ENCODE results near the gene LGALS3BP.

The LGALS3BP gene

GRCh38 chr17:78981010-78981888 lies 1.5 kb upstream of the LGALS3BP start:
- no peak for DNase-seq

GRCh38 chr17:78980624-78980972 lies 875 bp upstream of the LGALS3BP start:
- no peak for DNase-seq

GRCh38 chr17:78977997-78978973 lies 1.4 kb downstream of the LGALS3BP start:
- DNase-seq = no peak

GRCh38 chr17:78977681-78977943 lies 2.1 kb downstream of the LGALS3BP start:
- no peak for DNase-seq

GRCh38 chr17:78976907-78977680 lies 2.6 kb downstream of the LGALS3BP start:
- DNase-seq = no peak

GRCh38 chr17:78974635-78975591 lies 4.8 kb downstream of the LGALS3BP start:
- no peak for DNase-seq

- DNase-seq = no peak
Measured at GRCh38 chr17:78973792-78974520, 5.8 kb downstream of the LGALS3BP start.

- DNase-seq = no peak
Measured at GRCh38 chr17:78973196-78973595, 6.5 kb downstream of the LGALS3BP start.

- DNase-seq = no peak
Measured at GRCh38 chr17:78972507-78973105, 7.1 kb downstream of the LGALS3BP start.

GRCh38 chr17:78971756-78972506 lies 7.8 kb downstream of the LGALS3BP start:
- no peak for DNase-seq

GRCh38 chr17:78970834-78971755 lies 8.6 kb downstream of the LGALS3BP start:
- peak; percentile 74 for DNase-seq

- DNase-seq = peak; percentile 28
Measured at GRCh38 chr17:78969865-78970264, 9.9 kb downstream of the LGALS3BP start.

GRCh38 chr17:78967782-78968362 lies 11.9 kb downstream of the LGALS3BP start:
- DNase-seq = no peak

- DNase-seq = no peak
Measured at GRCh38 chr17:78966910-78967600, 12.7 kb downstream of the LGALS3BP start.

GRCh38 chr17:78966123-78966813 lies 13.5 kb downstream of the LGALS3BP start:
- DNase-seq = no peak

GRCh38 chr17:78965491-78965924 lies 14.2 kb downstream of the LGALS3BP start:
- peak; percentile 32 for DNase-seq

- DNase-seq = no peak
Measured at GRCh38 chr17:78963378-78963777, 16.3 kb downstream of the LGALS3BP start.

Measured in COR-L47 (cell line).